Superior temporal gyrus (tissue), 1 donor: ENCODE results near the gene PRM2.

Experiments used
- DNase-seq: peaks from one replicate; pipeline ENCODE4 v3.0.0-alpha.2; 2016; ENCODE audit errors: extremely low spot score

The PRM2 gene, protein sequence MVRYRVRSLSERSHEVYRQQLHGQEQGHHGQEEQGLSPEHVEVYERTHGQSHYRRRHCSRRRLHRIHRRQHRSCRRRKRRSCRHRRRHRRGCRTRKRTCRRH

DNA sequence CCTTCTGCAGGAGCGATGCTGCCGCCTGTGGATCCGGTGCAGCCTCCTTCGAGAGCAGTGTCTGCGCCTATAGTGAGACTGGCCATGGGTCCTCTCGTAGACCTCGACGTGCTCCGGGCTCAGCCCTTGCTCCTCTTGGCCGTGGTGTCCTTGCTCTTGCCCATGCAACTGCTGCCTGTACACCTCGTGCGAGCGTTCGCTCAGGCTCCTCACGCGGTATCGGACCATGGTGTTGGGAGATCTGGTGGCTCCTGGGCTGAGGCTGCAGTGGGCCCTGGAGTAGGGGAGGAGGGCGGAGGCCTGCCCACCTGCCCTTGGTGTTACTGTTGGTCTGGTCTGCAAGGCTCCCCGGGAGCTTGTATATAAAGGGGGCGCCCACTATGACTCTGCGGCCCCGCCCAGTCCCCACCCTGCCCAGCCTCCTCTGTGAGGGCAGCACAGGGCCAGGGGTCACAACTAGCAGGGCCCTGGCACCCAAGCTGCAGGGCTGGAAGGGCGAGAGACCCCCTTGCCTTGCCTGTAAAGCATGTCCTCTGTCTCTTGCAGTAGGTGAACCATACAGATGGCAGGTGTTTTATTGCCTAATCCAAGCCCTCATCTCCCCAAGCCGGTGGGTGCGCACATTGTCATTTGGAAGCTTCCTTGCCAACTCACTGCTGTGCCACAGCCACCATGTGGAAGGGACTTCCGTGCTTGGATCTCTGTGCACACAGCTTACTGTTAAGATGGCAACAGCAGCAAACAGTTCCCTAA is at the start of gene PRM2:
Gene PRM2, minus strand, starts transcription at position 338 of the 753 bp plus-strand sequence. Its CDS starts 110 bp downstream, at position 228.
- DNase-seq: no peak

DNA sequence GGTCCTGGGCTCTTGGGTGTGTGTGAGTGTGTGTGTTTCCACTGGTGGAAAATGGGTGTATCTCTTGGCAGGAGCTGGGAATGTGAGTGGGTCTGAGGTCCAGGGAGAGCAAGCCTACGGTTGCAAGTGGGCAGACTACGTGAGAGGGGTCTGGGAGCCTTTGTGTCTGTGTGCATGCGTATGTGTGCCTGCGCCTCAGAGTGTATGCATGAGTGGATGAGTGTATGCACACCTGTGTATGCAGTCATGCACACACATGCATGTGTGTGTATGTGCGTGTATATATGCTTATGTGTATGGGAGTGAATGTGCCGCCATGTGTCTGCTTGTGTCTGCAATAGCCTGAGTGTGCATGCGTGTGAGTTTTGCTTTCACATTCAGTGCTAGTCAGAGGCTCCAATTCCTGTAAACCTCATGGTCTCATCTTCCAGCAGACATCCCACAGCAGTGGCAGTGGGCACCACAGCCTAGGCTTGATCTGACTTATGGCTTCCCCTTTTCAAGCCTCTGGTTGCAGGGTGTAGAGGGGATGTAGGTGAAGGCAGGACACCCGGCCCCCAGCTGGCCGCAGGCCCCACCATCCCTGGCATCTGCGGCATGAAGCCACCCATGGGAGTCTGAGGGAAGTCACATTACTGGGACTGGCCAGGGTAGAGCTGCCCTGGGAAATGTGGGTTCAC is 49.3 kb upstream of the PRM2 start:
- no peak for DNase-seq

DNA sequence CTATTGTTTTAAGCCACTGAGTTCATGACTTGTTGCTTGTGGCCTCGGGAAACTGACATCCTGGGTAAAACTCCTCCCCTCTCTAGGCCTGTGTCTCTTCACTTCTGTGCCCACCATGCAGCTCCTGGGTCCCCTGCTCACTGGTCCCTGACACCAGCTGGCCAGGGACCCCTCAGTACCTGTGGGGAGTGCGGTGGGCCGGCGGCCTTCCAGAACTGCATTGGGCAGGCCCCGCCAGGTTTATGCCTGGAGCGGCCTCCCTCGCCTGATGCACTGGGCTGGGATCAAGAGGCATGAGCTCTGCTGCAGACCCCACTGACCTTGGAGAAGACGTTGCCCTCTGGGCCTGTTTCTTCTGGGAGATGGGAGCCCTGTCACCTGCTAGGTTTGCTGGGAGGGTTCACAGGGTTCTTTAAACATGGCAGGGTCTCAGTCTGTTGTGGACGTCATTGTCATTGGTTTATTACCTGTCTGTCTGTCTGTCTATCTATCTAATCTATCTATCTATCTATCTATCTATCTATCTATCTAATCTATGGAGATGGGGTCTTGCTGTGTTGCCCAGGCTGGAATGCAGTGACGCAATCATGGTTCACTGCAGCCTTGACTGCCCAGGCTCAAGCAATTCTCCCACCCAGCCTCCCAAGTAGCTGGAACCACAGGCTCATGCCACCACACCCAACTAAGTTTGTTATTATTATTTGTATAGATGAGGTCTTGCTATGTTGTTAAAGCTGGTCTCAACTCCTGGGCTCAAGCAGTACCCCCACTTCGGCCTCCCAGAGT is 47.5 kb upstream of the PRM2 start:
- DNase-seq: no peak

DNA sequence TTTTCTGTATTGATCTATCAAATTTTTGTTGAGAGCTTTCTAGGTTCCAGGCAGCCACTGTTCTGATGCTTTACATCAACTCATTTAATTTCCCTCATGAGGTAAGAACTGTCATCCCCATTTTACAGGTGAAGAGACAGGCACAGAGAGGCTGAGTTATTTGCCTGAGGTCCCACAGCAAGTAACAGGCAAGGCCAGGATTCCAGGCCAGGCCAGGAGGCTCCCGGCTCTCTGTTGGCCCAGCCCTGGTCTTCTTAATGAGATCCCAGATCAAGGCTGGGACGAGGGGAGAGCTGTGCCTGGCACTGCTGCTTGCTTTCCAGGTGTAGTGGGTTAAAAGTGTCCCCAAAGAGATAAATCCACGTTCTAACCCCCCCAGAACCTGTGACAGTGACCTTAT is 46.5 kb upstream of the PRM2 start:
- no peak for DNase-seq

DNA sequence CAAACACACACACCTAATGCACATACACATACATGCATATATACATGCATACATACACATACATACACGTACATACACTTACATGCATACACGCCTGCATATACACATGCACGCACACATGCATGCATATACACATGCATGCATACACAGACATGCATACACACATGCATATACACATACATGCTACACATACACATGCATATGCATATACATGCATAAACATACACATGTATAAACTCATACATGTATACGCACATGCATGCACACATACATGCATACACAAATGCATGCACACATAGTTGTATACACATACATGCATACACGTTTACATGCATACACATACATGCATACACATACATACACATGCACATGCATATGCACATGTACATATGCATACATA is 45.4 kb upstream of the PRM2 start:
- no peak for DNase-seq

DNA sequence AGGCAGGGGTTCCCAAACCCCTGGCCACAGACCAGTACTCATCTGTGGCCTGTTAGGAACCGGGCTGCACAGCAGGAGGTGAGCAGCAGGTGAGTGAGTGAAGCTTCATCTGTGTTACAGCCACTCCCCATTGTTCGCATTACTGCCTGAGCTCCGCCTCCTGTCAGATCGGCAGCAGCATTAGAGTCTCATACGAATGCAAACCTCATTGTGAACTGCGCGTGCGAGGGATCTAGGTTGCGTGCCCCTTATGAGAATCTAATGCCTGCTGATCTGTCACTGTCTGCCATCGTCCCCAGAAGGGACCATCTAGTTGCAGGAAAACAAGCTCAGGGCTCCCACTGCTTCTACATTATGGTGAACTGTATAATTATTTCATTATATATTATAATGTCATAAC is 43.9 kb upstream of the PRM2 start:
- no peak for DNase-seq

DNA sequence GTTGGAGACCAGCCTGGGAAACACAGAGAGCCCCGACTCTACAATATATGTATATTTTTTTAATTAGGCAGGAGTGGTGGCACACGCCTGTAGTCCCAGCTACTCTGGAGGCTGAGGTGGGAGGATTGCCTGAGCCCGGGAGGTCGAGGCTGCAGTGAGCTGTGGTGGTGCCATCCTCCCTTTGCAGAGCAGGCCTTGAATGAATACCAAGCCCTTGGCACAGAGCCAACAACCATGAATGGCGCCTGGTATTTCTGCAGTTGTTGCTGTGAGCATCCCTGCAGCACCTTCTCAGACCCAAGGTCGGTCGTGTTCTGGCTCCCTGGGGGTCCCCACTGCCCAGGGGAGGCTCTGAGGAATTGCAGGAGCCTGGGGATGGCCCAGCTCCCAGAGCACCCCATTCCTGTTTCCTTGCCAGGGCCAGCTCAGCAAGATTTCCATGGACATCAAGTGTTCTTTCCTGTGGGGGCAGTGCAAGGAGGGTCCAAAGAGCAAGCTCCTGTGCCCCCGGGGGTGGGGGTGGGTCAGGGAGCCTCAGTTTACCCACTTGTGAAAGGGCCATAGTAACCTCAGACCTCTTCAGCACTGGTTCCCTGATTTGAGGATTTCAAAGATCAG is 43.4 kb upstream of the PRM2 start:
- DNase-seq: no peak

DNA sequence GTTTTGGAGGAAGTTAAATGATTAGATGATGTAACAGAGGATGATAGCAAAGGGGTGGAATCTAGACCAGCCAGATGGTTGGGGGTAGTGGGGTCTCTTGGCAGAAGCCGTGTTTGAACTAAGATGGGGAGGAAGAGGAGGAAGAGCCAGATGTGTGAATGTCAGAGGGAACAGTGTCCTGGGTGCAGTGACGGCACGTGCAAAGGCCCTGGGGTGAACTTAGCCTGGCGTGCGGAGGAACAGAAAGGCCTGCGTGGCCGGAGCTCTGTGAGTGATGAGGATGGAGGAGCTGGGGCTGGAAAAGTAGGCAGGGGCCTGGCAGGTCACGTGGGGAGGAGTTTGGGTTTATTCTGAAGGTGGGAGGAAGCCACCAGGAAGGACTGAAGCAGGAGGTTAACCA is 42.5 kb upstream of the PRM2 start:
- no peak for DNase-seq

DNA sequence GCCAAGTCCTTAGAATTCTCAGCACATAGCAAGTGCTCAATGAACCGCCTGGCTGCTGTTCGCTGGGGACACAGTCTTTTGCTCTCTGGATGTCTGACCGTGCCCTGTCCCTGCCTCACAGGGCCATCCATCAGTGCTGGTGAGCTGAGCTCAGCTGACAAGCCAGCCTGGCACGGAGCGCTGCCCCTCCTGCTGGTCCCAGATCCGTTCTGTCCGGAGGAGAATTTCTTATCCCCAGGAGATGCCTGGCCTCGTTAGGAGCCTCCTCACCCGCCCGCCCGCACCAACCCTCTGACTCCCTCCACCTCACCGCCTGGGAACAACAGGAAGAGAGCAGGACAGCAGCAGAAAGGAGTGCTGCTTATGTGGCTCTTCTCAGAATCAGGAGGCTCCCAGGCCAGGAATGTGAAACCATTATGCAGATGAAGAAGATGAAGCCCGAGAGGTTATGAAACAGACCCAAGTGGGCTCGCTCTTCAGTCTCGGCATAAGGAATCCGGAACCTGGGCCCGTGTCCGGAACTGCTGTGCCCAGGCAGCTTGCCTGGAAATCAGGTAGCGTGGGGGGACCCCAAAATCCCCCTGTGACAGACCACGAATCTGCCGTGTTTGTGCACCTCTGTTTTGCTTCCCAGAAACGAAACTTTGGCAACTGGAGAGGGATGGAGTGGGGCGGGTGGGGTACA is 40.2 kb upstream of the PRM2 start:
- no peak for DNase-seq

DNA sequence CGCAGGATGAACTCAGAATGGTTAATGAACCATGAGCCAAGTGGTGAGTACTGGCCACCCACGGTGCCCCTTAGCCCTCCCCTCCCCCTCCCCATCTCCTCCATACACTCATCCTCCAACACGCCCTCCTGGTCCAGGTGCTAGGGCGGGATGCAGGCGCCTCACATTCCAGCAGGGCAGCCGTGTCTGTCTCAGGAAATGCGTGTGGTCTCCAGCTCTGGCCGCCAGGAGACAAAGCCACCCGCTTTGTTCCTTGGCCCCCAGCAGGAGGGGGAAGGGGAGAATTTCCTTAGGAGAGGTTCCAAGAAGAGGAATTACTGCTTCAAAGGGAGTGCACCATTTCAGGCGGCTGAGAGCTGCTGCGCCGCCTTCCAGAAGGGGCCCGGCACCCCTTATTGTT is 39.2 kb upstream of the PRM2 start:
- no peak for DNase-seq

DNA sequence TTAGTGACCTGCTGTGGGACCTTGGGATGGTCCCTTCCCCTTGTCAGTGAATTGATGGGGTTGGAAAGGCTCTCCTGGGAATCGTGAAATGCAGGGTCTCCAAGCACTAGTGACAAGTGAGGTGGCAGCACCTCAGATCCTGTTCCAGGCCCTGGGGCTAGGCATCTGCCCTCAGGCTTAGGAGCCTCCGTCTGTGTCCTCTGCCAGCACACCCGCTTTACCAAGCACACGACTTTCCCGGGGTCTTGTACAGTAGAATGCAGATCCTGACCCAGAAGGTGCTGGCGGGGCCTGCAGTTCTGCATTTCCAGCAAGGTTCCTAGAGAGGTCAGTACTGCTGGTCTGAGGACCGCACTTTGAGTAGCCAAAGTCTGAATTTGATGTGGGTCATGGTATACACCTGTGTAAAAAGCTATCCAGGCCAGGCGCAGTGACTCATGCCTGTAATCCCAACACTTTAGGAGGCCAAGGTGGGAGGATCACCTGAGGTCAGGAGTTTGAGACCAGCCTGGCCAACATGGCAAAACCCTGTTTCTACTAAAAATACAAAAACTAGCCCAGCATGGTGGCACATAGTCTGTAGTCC is 38.1 kb upstream of the PRM2 start:
- no peak for DNase-seq

DNA sequence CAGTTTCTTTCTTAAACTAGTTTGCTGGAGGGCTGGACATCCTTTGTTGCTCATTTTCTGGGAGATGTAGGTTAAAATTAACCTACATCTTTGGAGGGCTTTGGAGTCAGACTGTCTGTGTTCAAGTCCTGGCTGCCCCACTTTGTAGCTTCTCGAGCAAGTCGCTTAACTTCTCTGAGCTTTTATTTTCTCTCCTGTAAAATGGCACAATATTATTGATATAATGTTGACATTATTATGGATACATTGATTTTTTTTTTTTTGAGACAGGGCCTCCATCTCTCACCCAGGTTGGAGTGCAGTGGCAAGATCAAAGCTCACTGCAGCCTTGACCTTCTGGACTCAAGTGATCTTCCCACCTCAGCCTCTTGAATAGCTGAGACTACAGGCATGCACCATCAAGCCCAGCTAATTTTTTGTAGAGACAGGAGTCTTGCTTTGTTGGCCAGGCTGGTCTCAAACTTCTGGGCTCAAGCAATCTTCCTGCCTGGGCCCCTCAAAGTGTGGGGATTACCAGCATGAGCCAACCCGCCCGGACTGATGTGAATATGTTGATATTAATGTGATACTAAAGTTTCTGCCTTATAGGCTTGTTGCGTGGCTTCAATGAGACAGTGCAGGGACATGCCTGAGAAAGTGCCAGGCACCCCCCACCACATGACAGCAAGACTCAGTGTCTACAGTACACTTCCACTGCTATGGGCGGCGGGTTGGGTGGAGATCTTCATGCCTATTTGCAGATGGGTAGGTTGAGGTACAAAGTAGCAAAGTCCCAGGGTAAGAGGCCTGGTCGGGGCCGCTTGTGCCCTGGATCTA is 37.4 kb upstream of the PRM2 start:
- DNase-seq: no peak

DNA sequence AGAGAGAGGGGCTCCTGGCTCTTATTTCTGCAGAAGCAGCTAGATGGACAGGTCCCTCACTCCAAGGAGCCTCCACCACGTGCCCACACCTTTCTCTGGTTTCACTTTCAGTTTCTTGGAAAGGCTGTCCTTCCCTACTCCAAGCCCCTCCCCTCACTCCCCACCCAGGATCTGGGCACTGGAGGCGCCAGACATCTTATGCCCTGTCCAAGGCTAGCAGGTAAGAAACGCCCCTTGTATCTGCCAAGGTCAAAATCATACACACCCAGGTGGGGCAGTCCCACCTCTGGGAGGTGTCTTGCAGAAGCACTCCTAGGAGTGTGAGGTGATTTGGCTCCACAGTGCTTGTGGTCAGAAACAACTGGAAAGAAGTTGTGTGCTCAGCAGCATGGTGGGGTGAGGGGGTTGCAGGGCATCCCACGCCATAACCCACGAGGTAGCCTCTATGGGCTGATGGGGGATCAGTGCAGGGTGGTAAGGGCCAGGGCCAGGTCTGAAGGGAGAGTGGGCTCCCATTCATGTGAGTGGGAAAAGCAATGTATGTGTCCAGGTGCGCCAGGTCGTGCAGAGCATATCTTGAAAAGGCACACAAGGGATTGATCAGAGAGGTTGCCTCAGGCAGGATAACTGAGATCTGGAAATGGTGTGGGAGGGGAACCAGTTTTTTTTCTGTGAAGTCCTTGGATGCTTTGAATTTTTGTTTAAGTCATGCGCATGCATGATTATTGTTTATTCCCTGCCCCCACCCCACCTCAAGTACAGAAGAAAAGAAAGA is 36.6 kb upstream of the PRM2 start:
- no peak for DNase-seq

DNA sequence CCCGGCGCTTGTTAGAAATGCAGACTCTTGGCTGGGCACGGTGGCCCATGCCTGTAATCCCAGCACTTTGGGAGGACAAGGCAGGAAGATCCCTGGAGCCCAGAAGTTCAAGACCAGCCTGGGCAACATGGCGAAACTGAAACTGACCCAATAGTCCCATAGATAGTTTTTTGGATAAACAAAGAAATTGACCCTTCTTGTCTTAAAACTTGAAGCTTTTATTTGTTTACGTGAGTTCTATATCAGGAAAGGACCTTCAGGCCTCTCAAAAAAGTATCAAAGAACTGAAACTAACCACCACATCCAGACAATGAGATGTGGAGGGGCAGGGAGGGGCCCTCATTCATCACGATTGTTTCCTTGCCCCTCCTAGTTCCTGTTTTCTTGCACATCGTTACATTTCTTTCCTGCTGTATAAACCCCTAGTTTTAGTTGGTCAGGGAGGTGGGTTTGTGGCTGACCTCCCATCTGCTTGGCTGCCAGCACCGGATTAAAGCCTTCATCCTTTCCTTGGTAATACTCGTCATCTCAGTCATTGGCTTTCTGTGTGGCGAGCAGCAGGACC is 34.8 kb upstream of the PRM2 start:
- DNase-seq: no peak

DNA sequence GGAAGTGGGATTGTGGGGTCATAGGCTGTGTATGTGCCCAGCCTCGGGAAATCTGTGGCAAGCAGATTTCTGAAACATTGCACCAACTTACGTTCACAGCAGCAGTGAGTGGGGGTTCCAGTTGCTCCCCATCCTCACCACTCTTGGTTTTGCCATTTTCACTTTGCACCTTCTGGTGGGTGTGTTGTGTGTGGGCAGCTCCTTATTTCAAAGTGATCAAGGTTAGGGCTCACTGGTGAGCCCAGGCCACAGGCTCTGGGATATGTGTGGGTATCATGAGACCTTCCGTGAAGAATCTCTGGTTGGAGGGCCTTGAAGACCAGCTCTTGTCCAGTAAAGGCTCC is 34.3 kb upstream of the PRM2 start:
- no peak for DNase-seq

DNA sequence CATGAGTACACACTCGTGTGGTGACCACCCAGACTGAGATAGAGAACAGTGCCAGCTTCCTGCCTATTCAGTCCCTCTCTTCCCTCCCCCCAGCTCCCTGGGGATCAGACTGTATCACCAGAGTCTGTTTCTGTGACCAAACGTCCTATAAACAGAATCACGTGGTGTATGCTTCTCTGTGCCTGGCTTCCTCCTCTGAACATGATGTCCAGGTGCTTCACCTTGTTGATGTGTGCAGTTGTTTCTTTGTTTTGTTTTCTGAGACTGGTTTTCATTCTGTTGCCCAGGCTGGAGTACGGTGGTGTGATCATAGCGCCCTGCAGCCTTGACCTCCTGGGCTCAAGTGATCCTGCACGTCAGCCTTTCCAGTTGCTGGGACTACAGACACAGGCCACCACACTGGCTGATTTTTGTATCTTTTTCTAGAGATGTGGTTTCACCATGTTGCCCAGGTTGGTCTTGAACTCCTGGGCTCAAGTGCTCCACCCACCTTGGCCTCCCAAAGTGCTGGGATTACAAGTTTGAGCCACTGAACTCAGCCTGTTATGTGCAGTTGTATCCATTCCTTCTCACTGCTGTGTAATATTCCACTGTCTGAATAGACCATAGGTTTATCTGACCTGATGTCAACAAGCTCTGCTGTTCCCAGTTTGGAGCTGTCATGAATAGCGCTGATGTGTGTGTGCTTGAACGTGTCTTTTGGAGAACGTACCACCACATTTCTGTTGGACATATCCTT is 33.8 kb upstream of the PRM2 start:
- no peak for DNase-seq

DNA sequence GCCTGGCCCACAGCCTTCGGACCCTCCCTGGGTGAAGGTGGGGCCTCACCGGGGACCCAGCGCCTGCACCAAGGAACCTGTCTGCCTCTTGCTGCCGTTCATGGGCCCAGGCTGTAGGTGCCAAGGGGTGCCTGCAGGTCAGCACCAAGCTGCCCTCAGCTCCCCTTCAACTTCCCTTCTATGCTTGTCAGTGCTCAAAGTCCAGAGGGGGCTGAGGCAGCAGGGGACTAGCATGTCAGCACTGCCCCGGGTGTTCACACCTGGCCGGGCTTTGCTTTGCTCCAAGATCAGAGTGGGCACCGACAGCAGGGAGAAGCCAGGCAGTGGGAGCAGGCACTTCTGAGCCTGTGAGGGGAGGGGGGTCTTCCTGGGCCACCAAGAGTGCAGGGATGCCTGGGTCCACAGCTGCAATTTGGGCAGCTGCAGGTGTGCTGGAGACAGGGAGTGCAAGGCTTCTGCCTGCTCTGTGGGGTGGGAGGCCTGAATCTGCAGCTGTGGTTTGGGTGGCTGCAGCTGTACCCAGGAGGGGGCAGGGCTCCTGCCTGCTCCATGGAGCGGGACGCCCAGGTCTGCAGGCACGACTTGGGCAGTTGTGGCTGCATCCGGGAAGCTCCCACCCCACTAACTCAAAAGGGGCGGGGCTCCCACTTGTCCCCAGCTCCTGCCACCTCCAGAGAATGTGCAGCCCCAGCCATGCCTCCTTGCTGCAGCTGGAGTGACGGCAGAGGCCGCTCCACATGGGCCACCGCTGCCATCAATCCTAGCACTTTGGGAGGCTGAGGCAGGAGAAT is 32.4 kb upstream of the PRM2 start:
- DNase-seq: no peak
